ENCODE data around the gene TUBA3C.
"Not testable (repeated sequence)": the region's sequence is repeated elsewhere in the genome, so short reads cannot be mapped to it uniquely, and the experiment has no call there.

The TUBA3C gene

GRCh38 chr13:19183676-19184075, 2.1 kb upstream of the TUBA3C start:
- no peak for DNase-seq (ENCODE audit: low read depth)
- no peak overlapping the region for H3K4me3 ChIP-seq (ENCODE audit: low read length)
- TF ChIP-seq CTCF (conservative IDR thresholded peaks at IDR 0.05; ENCODE audit: low read depth, low read length) = no peak

DNA sequence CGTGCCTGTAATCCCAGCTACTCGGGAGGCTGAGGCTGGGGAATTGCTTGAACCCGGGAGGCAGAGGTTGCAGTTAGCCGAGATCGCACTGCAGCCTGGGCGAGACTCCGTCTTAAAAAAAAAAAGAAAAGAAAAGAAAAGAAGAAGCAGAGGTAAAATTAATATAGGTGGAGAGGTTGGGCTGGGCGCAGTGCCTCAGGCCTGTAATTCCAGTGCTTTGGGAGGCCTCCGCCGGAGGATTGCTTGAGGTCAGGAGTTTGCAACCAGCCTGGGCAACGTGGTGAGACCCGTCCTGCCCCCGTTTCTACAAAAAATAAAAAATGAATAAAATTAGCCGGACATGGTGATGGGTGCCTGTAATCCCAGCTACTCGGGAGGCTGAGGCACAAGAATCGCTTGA, 912 bp upstream of the TUBA3C start:
- no peak for DNase-seq (ENCODE audit: low read depth)
- no peak overlapping the region for H3K4me3 ChIP-seq (ENCODE audit: low read length)
- no peak for TF ChIP-seq CTCF (conservative IDR thresholded peaks at IDR 0.05; ENCODE audit: low read depth, low read length)

GRCh38 chr13:19181021-19181620, 503 bp downstream of the TUBA3C start:
- DNase-seq (ENCODE audit: low read depth) = no peak
- H3K4me3 ChIP-seq (ENCODE audit: low read length) = no peak overlapping the region
- TF ChIP-seq CTCF (conservative IDR thresholded peaks at IDR 0.05; ENCODE audit: low read depth, low read length) = no peak

- no peak for DNase-seq (ENCODE audit: low read depth)
- no peak overlapping the region for H3K4me3 ChIP-seq (ENCODE audit: low read length)
- no peak for TF ChIP-seq CTCF (conservative IDR thresholded peaks at IDR 0.05; ENCODE audit: low read depth, low read length)
These were observed 1.7 kb downstream of the TUBA3C start for GRCh38 chr13:19179916-19180315.

GRCh38 chr13:19178901-19179593, 2.6 kb downstream of the TUBA3C start:
- no peak for DNase-seq (ENCODE audit: low read depth)
- no peak overlapping the region for H3K4me3 ChIP-seq (ENCODE audit: low read length)
- no peak for TF ChIP-seq CTCF (conservative IDR thresholded peaks at IDR 0.05; ENCODE audit: low read depth, low read length)

DNA sequence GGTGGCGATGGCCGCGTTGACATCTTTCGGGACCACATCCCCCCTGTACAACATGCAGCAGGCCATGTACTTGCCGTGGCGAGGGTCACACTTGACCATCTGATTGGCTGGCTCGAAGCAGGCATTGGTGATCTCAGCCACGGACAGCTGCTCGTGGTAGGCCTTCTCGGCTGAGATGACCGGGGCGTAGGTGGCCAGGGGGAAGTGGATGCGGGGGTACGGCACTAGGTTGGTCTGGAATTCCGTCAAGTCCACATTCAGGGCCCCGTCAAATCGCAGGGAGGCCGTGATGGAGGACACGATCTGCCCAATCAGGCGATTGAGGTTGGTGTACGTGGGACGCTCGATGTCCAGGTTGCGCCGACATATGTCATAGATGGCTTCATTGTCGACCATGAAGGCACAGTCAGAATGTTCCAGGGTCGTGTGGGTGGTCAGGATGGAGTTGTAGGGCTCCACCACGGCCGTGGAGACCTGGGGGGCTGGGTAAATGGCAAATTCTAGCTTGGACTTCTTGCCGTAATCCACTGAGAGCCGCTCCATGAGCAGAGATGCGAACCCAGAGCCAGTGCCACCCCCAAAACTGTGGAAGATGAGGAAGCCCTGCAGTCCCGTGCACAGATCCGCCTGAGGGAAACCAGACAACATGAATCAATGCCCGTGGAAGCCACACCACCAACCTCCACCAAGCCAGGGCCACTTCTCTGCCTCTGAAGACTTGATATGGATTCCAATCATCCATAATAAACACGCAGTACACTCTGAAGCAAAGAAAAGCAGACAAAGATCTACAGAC, 4.4 kb downstream of the TUBA3C start:
- H3K4me3 ChIP-seq (ENCODE audit: low read length); DNase-seq (ENCODE audit: low read depth): not testable (repeated sequence)

DNA sequence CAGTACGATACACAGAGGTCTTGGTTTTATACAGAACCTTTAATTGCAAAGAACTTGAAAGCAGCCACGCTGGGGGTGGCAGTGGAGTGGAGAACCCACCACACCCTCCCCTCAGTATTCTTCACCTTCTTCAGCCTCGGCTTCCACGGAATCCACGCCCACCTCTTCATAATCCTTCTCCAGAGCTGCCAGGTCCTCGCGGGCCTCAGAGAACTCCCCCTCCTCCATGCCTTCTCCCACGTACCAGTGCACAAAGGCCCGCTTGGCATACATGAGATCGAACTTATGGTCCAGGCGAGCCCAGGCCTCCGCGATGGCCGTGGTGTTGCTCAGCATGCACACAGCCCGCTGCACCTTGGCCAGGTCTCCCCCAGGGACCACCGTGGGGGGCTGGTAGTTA, 7.9 kb downstream of the TUBA3C start:
- TF ChIP-seq CTCF (conservative IDR thresholded peaks at IDR 0.05; ENCODE audit: low read depth, low read length) = no peak
- H3K4me3 ChIP-seq (ENCODE audit: low read length) = no peak overlapping the region
- no peak for DNase-seq (ENCODE audit: low read depth)

Data from retinal pigment epithelial cell (primary cell).